Measurements from ENCODE around the gene PTPN3. TPM values are rescaled to one million over a fixed set of nuclear protein-coding genes. Genes with fewer than 3 reads are reported as not detected.

The PTPN3 gene
- total RNA-seq, 2 experiments from 2014 or later: 0.58 to 1.3 TPM

- DNase-seq (peak; percentile 63), ATAC-seq (peak; percentile 62)
- intact Hi-C loops (cut with micrococcal nuclease): no loop called here
- CTCF ChIA-PET: interaction anchor here (0.8 to 1.0 kb wide), 2 partner anchors 63 to 110 kb away, joined by 3 read pairs; no protein-coding TSS in a partner anchor
- Mint-ChIP-seq H3K4me3 (no peak overlapping the region), H3K36me3 (ENCODE audit: low read depth) (no peaks in the 10 kb centered on the region), H3K27ac (no peak overlapping the region), H3K27me3 (peaks cover 1% of the 10 kb centered on the region), H3K4me1 (ENCODE audit: low read depth) (no peaks in the 10 kb centered on the region), H3K9me3 (no peaks in the 10 kb centered on the region)
- TF ChIP-seq CTCF (IDR thresholded peaks at IDR 0.05): peak; percentile 79
- POLR2A ChIA-PET: no interaction called here
These were observed 22.5 kb upstream of the PTPN3 start for GRCh38 chr9:109520475-109521132.

- intact Hi-C loops (cut with micrococcal nuclease): no loop called here
- ChIA-PET CTCF (interaction anchor here (1.6 kb wide), 1 partner anchor 79 kb away, joined by 5 read pairs; no protein-coding TSS in a partner anchor), POLR2A (no interaction called here)
- peaks cover 3% of the 10 kb centered on the region for H3K27me3 Mint-ChIP-seq
- no peak overlapping the region for H3K27ac Mint-ChIP-seq
- DNase-seq: no peak
- H3K4me1 Mint-ChIP-seq (ENCODE audit: low read depth): no peaks in the 10 kb centered on the region
- H3K9me3 Mint-ChIP-seq: no peaks in the 10 kb centered on the region
- H3K36me3 Mint-ChIP-seq (ENCODE audit: low read depth): no peaks in the 10 kb centered on the region
- no peak overlapping the region for H3K4me3 Mint-ChIP-seq
- no peak for ATAC-seq
- no peak for TF ChIP-seq CTCF (IDR thresholded peaks at IDR 0.05)
These were observed 21.3 kb upstream of the PTPN3 start for GRCh38 chr9:109519366-109519765.

GRCh38 chr9:109518621-109519335, 20.7 kb upstream of the PTPN3 start:
- POLR2A ChIA-PET: no interaction called here
- Mint-ChIP-seq H3K36me3 (ENCODE audit: low read depth) (no peaks in the 10 kb centered on the region), H3K9me3 (no peaks in the 10 kb centered on the region), H3K4me1 (ENCODE audit: low read depth) (no peaks in the 10 kb centered on the region), H3K27me3 (peaks cover 4% of the 10 kb centered on the region), H3K4me3 (no peak overlapping the region), H3K27ac (no peak overlapping the region)
- TF ChIP-seq CTCF (IDR thresholded peaks at IDR 0.05): no peak
- DNase-seq (no peak), ATAC-seq (no peak)
- intact Hi-C loops (cut with micrococcal nuclease): no loop called here
- CTCF ChIA-PET: interaction anchor here (1.6 kb wide), 1 partner anchor 79 kb away, joined by 5 read pairs; no protein-coding TSS in a partner anchor

GRCh38 chr9:109517901-109518377, 19.8 kb upstream of the PTPN3 start:
- DNase-seq: no peak
- ATAC-seq: no peak
- intact Hi-C loops (cut with micrococcal nuclease): no loop called here
- no peaks in the 10 kb centered on the region for H3K9me3 Mint-ChIP-seq
- CTCF ChIA-PET: interaction anchor here (0.8 kb wide), 1 partner anchor 48 kb away, joined by 4 read pairs; no protein-coding TSS in a partner anchor
- H3K27ac Mint-ChIP-seq: no peak overlapping the region
- no peaks in the 10 kb centered on the region for H3K36me3 Mint-ChIP-seq (ENCODE audit: low read depth)
- H3K4me1 Mint-ChIP-seq (ENCODE audit: low read depth): no peaks in the 10 kb centered on the region
- TF ChIP-seq CTCF (IDR thresholded peaks at IDR 0.05): no peak
- POLR2A ChIA-PET: interaction anchor here (0.7 kb wide), 1 partner anchor 51 kb away, joined by 3 read pairs; no protein-coding TSS in a partner anchor
- H3K27me3 Mint-ChIP-seq: peaks cover 3% of the 10 kb centered on the region
- H3K4me3 Mint-ChIP-seq: no peak overlapping the region

- Mint-ChIP-seq H3K4me3 (no peak overlapping the region), H3K27me3 (peaks cover 7% of the 10 kb centered on the region), H3K9me3 (no peaks in the 10 kb centered on the region), H3K4me1 (ENCODE audit: low read depth) (no peaks in the 10 kb centered on the region), H3K36me3 (ENCODE audit: low read depth) (no peaks in the 10 kb centered on the region), H3K27ac (no peak overlapping the region)
- CTCF ChIA-PET: interaction anchor here (1.2 to 1.4 kb wide), 2 partner anchors 44 to 58 kb away, joined by 3 to 5 read pairs; no protein-coding TSS in a partner anchor
- TF ChIP-seq CTCF (IDR thresholded peaks at IDR 0.05): no peak
- ATAC-seq (no peak), DNase-seq (no peak)
- intact Hi-C loops (cut with micrococcal nuclease): no loop called here
- POLR2A ChIA-PET: interaction anchor here (0.8 kb wide), 1 partner anchor 12 kb away, joined by 3 read pairs; no protein-coding TSS in a partner anchor
These were observed 15.8 kb upstream of the PTPN3 start for GRCh38 chr9:109513871-109514270.
